GM18870 (cell line): ENCODE data around the gene NXF1.

Experiments
- ATAC-seq: cut with Tn5 transposase; IDR thresholded peaks from one replicate; pipeline ENCODE4 v1.9.1; 2021; ENCODE audit warnings: moderate library complexity; ENCODE audit not compliant: unreplicated experiment

Gene NXF1

DNA sequence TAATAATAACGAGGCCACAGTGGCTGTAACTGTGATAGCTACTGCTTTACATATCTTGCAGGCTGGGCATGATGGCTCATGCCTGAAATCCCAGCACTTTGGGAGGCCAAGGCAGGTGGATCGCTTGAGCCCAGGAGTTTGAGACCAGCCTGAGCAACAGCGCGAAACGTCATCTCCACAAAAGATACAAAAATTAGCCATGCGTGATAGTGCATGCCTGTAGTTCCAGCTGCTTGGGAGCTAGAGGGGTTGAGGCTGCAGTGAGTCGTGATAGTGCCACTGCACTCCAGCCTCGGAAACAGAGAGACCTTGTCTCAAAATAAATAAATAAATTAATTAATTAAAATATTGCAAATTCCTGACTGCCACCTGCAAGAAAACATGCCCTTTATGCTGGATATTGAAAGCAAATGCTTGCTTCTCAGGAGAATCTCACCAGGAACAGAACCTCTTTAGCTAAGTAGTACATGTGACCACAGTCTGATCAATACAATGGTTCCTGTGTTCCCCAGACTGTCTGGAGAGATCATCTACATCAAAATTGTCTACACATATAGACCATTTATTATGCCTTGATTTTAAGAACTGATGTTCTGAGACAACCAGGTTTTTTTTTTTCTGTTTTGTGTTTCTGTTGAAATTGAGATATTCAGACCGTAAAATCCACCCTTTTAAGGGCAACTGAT lies 57.6 kb downstream of the NXF1 start:
- no peak for ATAC-seq
